ENCODE results near the gene GRM8.

GRM8 gene

GRCh38 chr7:127256041-127256725, 3.4 kb upstream of the GRM8 start:
- TF ChIP-seq TAF1 (IDR thresholded peaks at IDR 0.05; ENCODE audit: borderline replicate concordance, insufficient read depth, low read length) (no peak), SIN3A (IDR thresholded peaks at IDR 0.05; ENCODE audit: borderline replicate concordance, insufficient read depth, low read length) (no peak), POLR2AphosphoS5 (IDR thresholded peaks at IDR 0.05; ENCODE audit: low read depth, low read length) (no peak), FOXP2 (optimal IDR thresholded peaks at IDR 0.05; ENCODE audit: borderline replicate concordance, extremely low read depth, extremely low read length, insufficient read depth) (no peak), REST (IDR thresholded peaks at IDR 0.05; ENCODE audit: insufficient read depth in 1 of 2, low read depth in 2 of 2, low read length in 2 of 2) (no peak)

- TF ChIP-seq POLR2AphosphoS5 (IDR thresholded peaks at IDR 0.05; ENCODE audit: low read depth, low read length) = no peak
- TF ChIP-seq FOXP2 (optimal IDR thresholded peaks at IDR 0.05; ENCODE audit: borderline replicate concordance, extremely low read depth, extremely low read length, insufficient read depth) = no peak
- no peak for TF ChIP-seq REST (IDR thresholded peaks at IDR 0.05; ENCODE audit: insufficient read depth in 1 of 2, low read depth in 2 of 2, low read length in 2 of 2)
- TF ChIP-seq TAF1 (IDR thresholded peaks at IDR 0.05; ENCODE audit: borderline replicate concordance, insufficient read depth, low read length) = no peak
- no peak for TF ChIP-seq SIN3A (IDR thresholded peaks at IDR 0.05; ENCODE audit: borderline replicate concordance, insufficient read depth, low read length)
Measured at GRCh38 chr7:127254163-127254684, 1.5 kb upstream of the GRM8 start.

- TF ChIP-seq SIN3A (IDR thresholded peaks at IDR 0.05; ENCODE audit: borderline replicate concordance, insufficient read depth, low read length) = no peak
- TF ChIP-seq REST (IDR thresholded peaks at IDR 0.05; ENCODE audit: insufficient read depth in 1 of 2, low read depth in 2 of 2, low read length in 2 of 2) = no peak
- TF ChIP-seq FOXP2 (optimal IDR thresholded peaks at IDR 0.05; ENCODE audit: borderline replicate concordance, extremely low read depth, extremely low read length, insufficient read depth) = no peak
- no peak for TF ChIP-seq POLR2AphosphoS5 (IDR thresholded peaks at IDR 0.05; ENCODE audit: low read depth, low read length)
- TF ChIP-seq TAF1 (IDR thresholded peaks at IDR 0.05; ENCODE audit: borderline replicate concordance, insufficient read depth, low read length) = no peak
Measured at GRCh38 chr7:127253281-127254162, 781 bp upstream of the GRM8 start.

- TF ChIP-seq REST (IDR thresholded peaks at IDR 0.05; ENCODE audit: insufficient read depth in 1 of 2, low read depth in 2 of 2, low read length in 2 of 2) (no peak), FOXP2 (optimal IDR thresholded peaks at IDR 0.05; ENCODE audit: borderline replicate concordance, extremely low read depth, extremely low read length, insufficient read depth) (no peak), TAF1 (IDR thresholded peaks at IDR 0.05; ENCODE audit: borderline replicate concordance, insufficient read depth, low read length) (no peak), POLR2AphosphoS5 (IDR thresholded peaks at IDR 0.05; ENCODE audit: low read depth, low read length) (no peak), SIN3A (IDR thresholded peaks at IDR 0.05; ENCODE audit: borderline replicate concordance, insufficient read depth, low read length) (no peak)
Measured at GRCh38 chr7:127252377-127252713, 396 bp downstream of the GRM8 start.

Measured in PFSK-1 (cell line).